GM23248 (cell line): ENCODE measurements around the gene PODXL.

Source experiments
- EZH2 ChIP-seq: fragments of 200-600 bp; sonication (generic); IDR thresholded peaks from 2 replicates; pipeline ENCODE4 v1.6.1; 2018; ENCODE audit warnings: antibody characterized with exemption, mild to moderate bottlenecking; ENCODE audit not compliant: insufficient read depth, poor library complexity, severe bottlenecking
- EZH2phosphoT487 ChIP-seq: fragments of 200-600 bp; sonication (generic); IDR thresholded peaks from 2 replicates; pipeline ENCODE4 v1.6.1; 2018; ENCODE audit warnings: antibody characterized with exemption, moderate library complexity, mild to moderate bottlenecking, low read depth; ENCODE audit not compliant: insufficient read depth

- no peak for TF ChIP-seq EZH2
- TF ChIP-seq EZH2phosphoT487: no peak
Measured at GRCh38 chr7:131501422-131501821, 55.0 kb downstream of the PODXL start.
